Activated T-helper 17 cell treated with anti-CD3 and anti-CD28 coated beads, Interleukin-2, amount 50 U/mL, for 72 hours (primary cell): ENCODE results near the gene CDKAL1. TPM values are rescaled to one million over a fixed set of nuclear protein-coding genes. Genes with fewer than 3 reads are reported as not detected.

Experiments
- ATAC-seq: fragments of 150-1000 bp; cut with Tn5 transposase; replicated peaks from 2 replicates; pipeline ENCODE4 v1.10.0; 2021; ENCODE audit warnings: mild to moderate bottlenecking, moderate library complexity
- H3K27ac Mint-ChIP-seq: one replicate; pipeline ENCODE4 v1.8.0; 2022; ENCODE audit warnings: mixed read lengths
- H3K27me3 Mint-ChIP-seq: one replicate; pipeline ENCODE4 v1.8.0; 2022; ENCODE audit warnings: mixed read lengths
- H3K36me3 Mint-ChIP-seq: one replicate; pipeline ENCODE4 v1.8.0; 2022; ENCODE audit warnings: low read depth, mild to moderate bottlenecking, mixed read lengths
- H3K4me1 Mint-ChIP-seq: one replicate; pipeline ENCODE4 v1.8.0; 2022; ENCODE audit warnings: mixed read lengths
- H3K4me3 Mint-ChIP-seq: one replicate; pipeline ENCODE4 v1.8.0; 2022; ENCODE audit warnings: mild to moderate bottlenecking, mixed read lengths
- H3K9me3 Mint-ChIP-seq: one replicate; pipeline ENCODE4 v1.8.0; 2022; ENCODE audit warnings: mixed read lengths
- total RNA-seq, 2 donors: library from RNA; stranded (reverse); gene quantifications; one replicate each; pipeline ENCODE4 v1.2.3, GENCODE V29; 2022

The CDKAL1 gene
- total RNA-seq, 2 donors from 2014 or later: 27.7 to 31.9 TPM

- no peak for ATAC-seq
- peaks cover 9% of the 10 kb centered on the region for H3K9me3 Mint-ChIP-seq
- H3K36me3 Mint-ChIP-seq: peaks cover 16% of the 10 kb centered on the region
- no peak overlapping the region for H3K27ac Mint-ChIP-seq
- H3K27me3 Mint-ChIP-seq: no peaks in the 10 kb centered on the region
- H3K4me3 Mint-ChIP-seq: no peak overlapping the region
- no peaks in the 10 kb centered on the region for H3K4me1 Mint-ChIP-seq
Observed at GRCh38 chr6:20892365-20892764, 358.1 kb downstream of the CDKAL1 start.

- no peak overlapping the region for H3K4me3 Mint-ChIP-seq
Observed at GRCh38 chr6:20893412-20893811, 359.2 kb downstream of the CDKAL1 start.

GRCh38 chr6:20900389-20901160 lies 366.3 kb downstream of the CDKAL1 start:
- Mint-ChIP-seq H3K9me3 (peaks cover 8% of the 10 kb centered on the region), H3K36me3 (peaks cover 18% of the 10 kb centered on the region), H3K4me3 (no peak overlapping the region), H3K4me1 (no peaks in the 10 kb centered on the region), H3K27me3 (no peaks in the 10 kb centered on the region), H3K27ac (no peak overlapping the region)
- no peak for ATAC-seq

More at GRCh38 chr6:20893412-20893811, 359.2 kb downstream of the CDKAL1 start:
- Mint-ChIP-seq H3K27me3 (no peaks in the 10 kb centered on the region), H3K27ac (no peak overlapping the region), H3K9me3 (peaks cover 7% of the 10 kb centered on the region), H3K36me3 (peaks cover 13% of the 10 kb centered on the region), H3K4me1 (no peaks in the 10 kb centered on the region)
- ATAC-seq: no peak

GRCh38 chr6:20905377-20905776 lies 371.1 kb downstream of the CDKAL1 start:
- Mint-ChIP-seq H3K36me3 (peaks cover 11% of the 10 kb centered on the region), H3K27ac (no peak overlapping the region), H3K4me1 (no peaks in the 10 kb centered on the region), H3K4me3 (no peak overlapping the region), H3K9me3 (peaks cover 6% of the 10 kb centered on the region), H3K27me3 (no peaks in the 10 kb centered on the region)
- ATAC-seq: no peak

GRCh38 chr6:20906945-20907344 lies 372.7 kb downstream of the CDKAL1 start:
- no peaks in the 10 kb centered on the region for H3K4me1 Mint-ChIP-seq

GRCh38 chr6:20907486-20908071 lies 373.3 kb downstream of the CDKAL1 start:
- H3K27ac Mint-ChIP-seq: no peak overlapping the region
- H3K27me3 Mint-ChIP-seq: no peaks in the 10 kb centered on the region
- H3K36me3 Mint-ChIP-seq: peaks cover 16% of the 10 kb centered on the region
- H3K4me3 Mint-ChIP-seq: no peak overlapping the region
- ATAC-seq: no peak
- peaks cover 6% of the 10 kb centered on the region for H3K9me3 Mint-ChIP-seq
- H3K4me1 Mint-ChIP-seq: no peaks in the 10 kb centered on the region

More at GRCh38 chr6:20906945-20907344, 372.7 kb downstream of the CDKAL1 start:
- H3K27me3 Mint-ChIP-seq: no peaks in the 10 kb centered on the region
- H3K9me3 Mint-ChIP-seq: peaks cover 6% of the 10 kb centered on the region
- H3K36me3 Mint-ChIP-seq: peaks cover 11% of the 10 kb centered on the region
- no peak overlapping the region for H3K27ac Mint-ChIP-seq
- no peak overlapping the region for H3K4me3 Mint-ChIP-seq
- ATAC-seq: no peak

- peaks cover 12% of the 10 kb centered on the region for H3K36me3 Mint-ChIP-seq
Observed at GRCh38 chr6:20909621-20910020, 375.4 kb downstream of the CDKAL1 start.

GRCh38 chr6:20911712-20912111 lies 377.5 kb downstream of the CDKAL1 start:
- ATAC-seq: no peak
- Mint-ChIP-seq H3K4me3 (no peak overlapping the region), H3K27ac (no peak overlapping the region), H3K9me3 (peaks cover 12% of the 10 kb centered on the region), H3K4me1 (peaks cover 5% of the 10 kb centered on the region), H3K36me3 (peaks cover 23% of the 10 kb centered on the region), H3K27me3 (no peaks in the 10 kb centered on the region)

More at GRCh38 chr6:20909621-20910020, 375.4 kb downstream of the CDKAL1 start:
- no peak overlapping the region for H3K4me3 Mint-ChIP-seq
- H3K27me3 Mint-ChIP-seq: no peaks in the 10 kb centered on the region
- no peak overlapping the region for H3K27ac Mint-ChIP-seq
- no peak for ATAC-seq
- H3K4me1 Mint-ChIP-seq: no peaks in the 10 kb centered on the region
- peaks cover 17% of the 10 kb centered on the region for H3K9me3 Mint-ChIP-seq

- H3K4me3 Mint-ChIP-seq: no peak overlapping the region
- no peak overlapping the region for H3K27ac Mint-ChIP-seq
- peaks cover 23% of the 10 kb centered on the region for H3K36me3 Mint-ChIP-seq
- ATAC-seq: no peak
- peaks cover 19% of the 10 kb centered on the region for H3K4me1 Mint-ChIP-seq
- no peaks in the 10 kb centered on the region for H3K27me3 Mint-ChIP-seq
- peaks cover 12% of the 10 kb centered on the region for H3K9me3 Mint-ChIP-seq
Observed at GRCh38 chr6:20915156-20915555, 380.9 kb downstream of the CDKAL1 start.

GRCh38 chr6:20915626-20916025 lies 381.4 kb downstream of the CDKAL1 start:
- H3K9me3 Mint-ChIP-seq: peaks cover 12% of the 10 kb centered on the region
- H3K4me3 Mint-ChIP-seq: no peak overlapping the region
- no peak overlapping the region for H3K27ac Mint-ChIP-seq
- ATAC-seq: no peak
- no peaks in the 10 kb centered on the region for H3K27me3 Mint-ChIP-seq
- H3K36me3 Mint-ChIP-seq: peaks cover 23% of the 10 kb centered on the region
- peaks cover 20% of the 10 kb centered on the region for H3K4me1 Mint-ChIP-seq

- H3K4me1 Mint-ChIP-seq: peaks cover 20% of the 10 kb centered on the region
- H3K4me3 Mint-ChIP-seq: no peak overlapping the region
- no peaks in the 10 kb centered on the region for H3K27me3 Mint-ChIP-seq
- no peak overlapping the region for H3K27ac Mint-ChIP-seq
- H3K36me3 Mint-ChIP-seq: peaks cover 23% of the 10 kb centered on the region
- no peak for ATAC-seq
- peaks cover 12% of the 10 kb centered on the region for H3K9me3 Mint-ChIP-seq
Observed at GRCh38 chr6:20916086-20916485, 381.8 kb downstream of the CDKAL1 start.

GRCh38 chr6:20918868-20919267 lies 384.6 kb downstream of the CDKAL1 start:
- Mint-ChIP-seq H3K27me3 (no peaks in the 10 kb centered on the region), H3K36me3 (peaks cover 18% of the 10 kb centered on the region), H3K4me3 (peak overlapping the region; percentile 32), H3K27ac (peak overlapping the region; percentile 80), H3K9me3 (peaks cover 4% of the 10 kb centered on the region), H3K4me1 (peaks cover 20% of the 10 kb centered on the region)
- no peak for ATAC-seq

- no peaks in the 10 kb centered on the region for H3K27me3 Mint-ChIP-seq
- ATAC-seq: peak; percentile 94
Observed at GRCh38 chr6:20919677-20920385, 385.6 kb downstream of the CDKAL1 start.

GRCh38 chr6:20921578-20921977 lies 387.3 kb downstream of the CDKAL1 start:
- Mint-ChIP-seq H3K4me1 (peaks cover 19% of the 10 kb centered on the region), H3K36me3 (no peaks in the 10 kb centered on the region), H3K27ac (no peak overlapping the region), H3K9me3 (no peaks in the 10 kb centered on the region), H3K4me3 (no peak overlapping the region), H3K27me3 (no peaks in the 10 kb centered on the region)
- no peak for ATAC-seq

More at GRCh38 chr6:20919677-20920385, 385.6 kb downstream of the CDKAL1 start:
- H3K4me3 Mint-ChIP-seq: peak overlapping the region; percentile 32
- H3K9me3 Mint-ChIP-seq: no peaks in the 10 kb centered on the region
- H3K27ac Mint-ChIP-seq: peak overlapping the region; percentile 80
- peaks cover 10% of the 10 kb centered on the region for H3K36me3 Mint-ChIP-seq
- H3K4me1 Mint-ChIP-seq: peaks cover 23% of the 10 kb centered on the region
